ENCODE data around the gene ELAVL2. TPM values are rescaled to one million over a fixed set of nuclear protein-coding genes. Genes with fewer than 3 reads are reported as not detected.

ELAVL2 gene
- total RNA-seq, 4 donors from 2014 or later, result 0.13 to 0.62 (median 0.25) TPM; not detected in 1

- TF ChIP-seq POLR2AphosphoS5 (IDR thresholded peaks at IDR 0.05), result no peak
- TF ChIP-seq CTCF (IDR thresholded peaks at IDR 0.05), result no peak
- TF ChIP-seq EP300 (IDR thresholded peaks at IDR 0.05), result no peak
- no peak for TF ChIP-seq POLR2A (IDR thresholded peaks at IDR 0.05)
- H3K27ac ChIP-seq, result no peak overlapping the region
- H3K4me1 ChIP-seq, result no peaks in the 10 kb centered on the region
- H3K27me3 ChIP-seq, result no peaks in the 10 kb centered on the region
- WGBS, 2 donors (ENCODE audit: low coverage in 1 of 2), result 78 to 81% methylated on average over 2 of the region's 2 CpGs
- H3K36me3 ChIP-seq, result no peaks in the 10 kb centered on the region
- ATAC-seq, result no peak
- H3K9me3 ChIP-seq, result no peaks in the 10 kb centered on the region
- H3K4me3 ChIP-seq, result no peak overlapping the region
Measured at GRCh38 chr9:23803216-23803615, 22.8 kb downstream of the ELAVL2 start.

- ATAC-seq, result no peak
- H3K27me3 ChIP-seq, result no peaks in the 10 kb centered on the region
- H3K36me3 ChIP-seq, result no peaks in the 10 kb centered on the region
- no peaks in the 10 kb centered on the region for H3K4me1 ChIP-seq
- H3K4me3 ChIP-seq, result no peak overlapping the region
- H3K9me3 ChIP-seq, result no peaks in the 10 kb centered on the region
- H3K27ac ChIP-seq, result no peak overlapping the region
- WGBS, 2 donors (ENCODE audit: low coverage in 1 of 2), result 88 to 100% methylated on average over 2 of the region's 2 CpGs
- TF ChIP-seq EP300 (IDR thresholded peaks at IDR 0.05) (no peak), POLR2A (IDR thresholded peaks at IDR 0.05) (no peak), CTCF (IDR thresholded peaks at IDR 0.05) (no peak), POLR2AphosphoS5 (IDR thresholded peaks at IDR 0.05) (no peak)
Measured at GRCh38 chr9:23801523-23801922, 24.5 kb downstream of the ELAVL2 start.

- no peaks in the 10 kb centered on the region for H3K27me3 ChIP-seq
- TF ChIP-seq POLR2A (IDR thresholded peaks at IDR 0.05), result no peak
- no peak for TF ChIP-seq EP300 (IDR thresholded peaks at IDR 0.05)
- no peak for TF ChIP-seq POLR2AphosphoS5 (IDR thresholded peaks at IDR 0.05)
- TF ChIP-seq CTCF (IDR thresholded peaks at IDR 0.05), result no peak
- ATAC-seq, result no peak
- no peaks in the 10 kb centered on the region for H3K4me1 ChIP-seq
- no peaks in the 10 kb centered on the region for H3K9me3 ChIP-seq
- H3K4me3 ChIP-seq, result no peak overlapping the region
- H3K27ac ChIP-seq, result no peak overlapping the region
- H3K36me3 ChIP-seq, result no peaks in the 10 kb centered on the region
Measured at GRCh38 chr9:23799521-23799920, 26.5 kb downstream of the ELAVL2 start.

- TF ChIP-seq POLR2AphosphoS5 (IDR thresholded peaks at IDR 0.05), result no peak
- no peak for TF ChIP-seq EP300 (IDR thresholded peaks at IDR 0.05)
- no peak for TF ChIP-seq CTCF (IDR thresholded peaks at IDR 0.05)
- TF ChIP-seq POLR2A (IDR thresholded peaks at IDR 0.05), result no peak
- WGBS, 2 donors (ENCODE audit: low coverage in 1 of 2), result 91 to 100% methylated on average over 1 to 4 of the region's 4 CpGs
- Histone ChIP-seq H3K4me1 (no peaks in the 10 kb centered on the region), H3K27me3 (no peaks in the 10 kb centered on the region), H3K9me3 (no peaks in the 10 kb centered on the region), H3K36me3 (no peaks in the 10 kb centered on the region), H3K27ac (no peak overlapping the region), H3K4me3 (no peak overlapping the region)
- no peak for ATAC-seq
Measured at GRCh38 chr9:23798325-23798724, 27.7 kb downstream of the ELAVL2 start.

- no peak overlapping the region for H3K27ac ChIP-seq
- ATAC-seq, result no peak
- H3K9me3 ChIP-seq, result no peaks in the 10 kb centered on the region
- H3K4me3 ChIP-seq, result no peak overlapping the region
- no peaks in the 10 kb centered on the region for H3K36me3 ChIP-seq
- H3K4me1 ChIP-seq, result no peaks in the 10 kb centered on the region
- WGBS, 2 donors (ENCODE audit: low coverage in 1 of 2), result 90 to 97% methylated on average over 3 of the region's 3 CpGs
- TF ChIP-seq POLR2AphosphoS5 (IDR thresholded peaks at IDR 0.05) (no peak), EP300 (IDR thresholded peaks at IDR 0.05) (no peak), POLR2A (IDR thresholded peaks at IDR 0.05) (no peak)
- H3K27me3 ChIP-seq, result no peaks in the 10 kb centered on the region
Measured at GRCh38 chr9:23796209-23796608, 29.8 kb downstream of the ELAVL2 start.
